Measurements from ENCODE around the gene MAP4K3.

DNA sequence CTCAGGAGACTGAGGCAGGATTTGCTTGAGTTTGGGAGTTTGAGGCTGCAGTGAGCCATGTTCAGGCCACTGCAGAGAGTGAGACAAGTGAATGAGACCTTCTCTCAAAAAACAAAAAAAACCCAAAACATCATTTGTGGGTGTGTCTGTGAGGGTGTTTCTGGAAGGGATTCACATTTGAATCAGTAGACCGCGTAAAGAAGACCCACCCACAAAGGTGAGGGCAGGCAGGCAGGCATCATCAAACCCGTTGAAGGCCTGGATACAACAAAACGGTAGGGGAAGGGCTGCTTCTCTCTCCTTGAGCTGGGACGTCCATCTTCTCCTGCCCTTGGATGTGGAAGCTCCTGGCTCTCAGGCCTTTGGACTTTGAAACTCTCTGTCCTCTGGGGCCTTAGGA is 218.7 kb downstream of the MAP4K3 start:
- no peak for TF ChIP-seq ZFP30 (CRISPR knock-in tag; IDR thresholded peaks at IDR 0.05)
- TF ChIP-seq, protein P1, sequence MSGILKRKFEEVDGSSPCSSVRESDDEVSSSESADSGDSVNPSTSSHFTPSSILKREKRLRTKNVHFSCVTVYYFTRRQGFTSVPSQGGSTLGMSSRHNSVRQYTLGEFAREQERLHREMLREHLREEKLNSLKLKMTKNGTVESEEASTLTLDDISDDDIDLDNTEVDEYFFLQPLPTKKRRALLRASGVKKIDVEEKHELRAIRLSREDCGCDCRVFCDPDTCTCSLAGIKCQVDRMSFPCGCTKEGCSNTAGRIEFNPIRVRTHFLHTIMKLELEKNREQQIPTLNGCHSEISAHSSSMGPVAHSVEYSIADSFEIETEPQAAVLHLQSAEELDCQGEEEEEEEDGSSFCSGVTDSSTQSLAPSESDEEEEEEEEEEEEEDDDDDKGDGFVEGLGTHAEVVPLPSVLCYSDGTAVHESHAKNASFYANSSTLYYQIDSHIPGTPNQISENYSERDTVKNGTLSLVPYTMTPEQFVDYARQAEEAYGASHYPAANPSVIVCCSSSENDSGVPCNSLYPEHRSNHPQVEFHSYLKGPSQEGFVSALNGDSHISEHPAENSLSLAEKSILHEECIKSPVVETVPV (CRISPR knock-in tag; IDR thresholded peaks at IDR 0.05): no peak
- TF ChIP-seq, protein P2, sequence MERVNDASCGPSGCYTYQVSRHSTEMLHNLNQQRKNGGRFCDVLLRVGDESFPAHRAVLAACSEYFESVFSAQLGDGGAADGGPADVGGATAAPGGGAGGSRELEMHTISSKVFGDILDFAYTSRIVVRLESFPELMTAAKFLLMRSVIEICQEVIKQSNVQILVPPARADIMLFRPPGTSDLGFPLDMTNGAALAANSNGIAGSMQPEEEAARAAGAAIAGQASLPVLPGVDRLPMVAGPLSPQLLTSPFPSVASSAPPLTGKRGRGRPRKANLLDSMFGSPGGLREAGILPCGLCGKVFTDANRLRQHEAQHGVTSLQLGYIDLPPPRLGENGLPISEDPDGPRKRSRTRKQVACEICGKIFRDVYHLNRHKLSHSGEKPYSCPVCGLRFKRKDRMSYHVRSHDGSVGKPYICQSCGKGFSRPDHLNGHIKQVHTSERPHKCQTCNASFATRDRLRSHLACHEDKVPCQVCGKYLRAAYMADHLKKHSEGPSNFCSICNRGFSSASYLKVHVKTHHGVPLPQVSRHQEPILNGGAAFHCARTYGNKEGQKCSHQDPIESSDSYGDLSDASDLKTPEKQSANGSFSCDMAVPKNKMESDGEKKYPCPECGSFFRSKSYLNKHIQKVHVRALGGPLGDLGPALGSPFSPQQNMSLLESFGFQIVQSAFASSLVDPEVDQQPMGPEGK (CRISPR knock-in tag; IDR thresholded peaks at IDR 0.05; ENCODE audit: borderline replicate concordance): no peak
- no peak for TF ChIP-seq ZFP3 (CRISPR knock-in tag; IDR thresholded peaks at IDR 0.05)
